Suprapubic skin (tissue), 4 donors: ENCODE measurements around the gene GJB6. TPM values are rescaled to one million over a fixed set of nuclear protein-coding genes. Genes with fewer than 3 reads are reported as not detected.

Experiments used
- DNase-seq, 2 donors: peaks; one replicate each; pipeline ENCODE4 v3.0.0-alpha.2; 2019; ENCODE audit warnings: low spot score in 2 of 2
- H3K27ac ChIP-seq: fragments of 200-600 bp; sonication (generic); one replicate; pipeline ENCODE4 v1.5.1; 2019
- H3K27me3 ChIP-seq: fragments of 200-600 bp; sonication (generic); one replicate; pipeline ENCODE4 v1.5.1; 2019
- H3K36me3 ChIP-seq: fragments of 200-600 bp; sonication (generic); one replicate; pipeline ENCODE4 v1.5.1; 2019
- H3K4me1 ChIP-seq: fragments of 200-600 bp; sonication (generic); one replicate; pipeline ENCODE4 v1.5.1; 2019
- H3K4me3 ChIP-seq: fragments of 200-600 bp; sonication (generic); one replicate; pipeline ENCODE4 v1.5.1; 2019; ENCODE audit warnings: mild to moderate bottlenecking
- H3K9me3 ChIP-seq: fragments of 200-600 bp; sonication (generic); one replicate; pipeline ENCODE4 v1.5.1; 2019
- CTCF ChIP-seq, 2 donors: fragments of 200-600 bp in 1 of 2; fragments of 450-650 bp in 1 of 2; sonication (generic) in 1 of 2; IDR thresholded peaks; one replicate each; pipeline ENCODE4 v1.5.1; 2016 to 2019; ENCODE audit warnings: antibody characterized with exemption in 2 of 2, mild to moderate bottlenecking in 1 of 2, moderate library complexity in 1 of 2
- EP300 ChIP-seq: sonication (generic); formaldehyde crosslinking; IDR thresholded peaks from one replicate; pipeline ENCODE4 v1.6.1; 2017; ENCODE audit warnings: antibody characterized with exemption
- POLR2A ChIP-seq, 2 donors: fragments of 450-650 bp; IDR thresholded peaks; one replicate each; pipeline ENCODE4 v1.6.1; 2017; ENCODE audit warnings: antibody characterized with exemption in 2 of 2, mild to moderate bottlenecking in 2 of 2, moderate library complexity in 2 of 2
- POLR2AphosphoS5 ChIP-seq, 3 donors: sonication (generic); formaldehyde crosslinking; IDR thresholded peaks; one replicate each; pipeline ENCODE4 v1.6.1; 2017; ENCODE audit warnings: antibody characterized with exemption in 3 of 3
- WGBS: methylation state at CpG from one replicate; pipeline ENCODE4 v1.1.5; 2018; 5-methylcytosine and 5-hydroxymethylcytosine counted together
- total RNA-seq, 4 donors: library from RNA; depleted of rRNA; stranded (reverse); fragments of >200 nt; gene quantifications; one replicate each; pipeline ENCODE4 v1.1.0, GENCODE V29; 2016

The GJB6 gene
- total RNA-seq, 4 donors from 2014 or later, result 32.4 to 128 (median 68.0) TPM

GRCh38 chr13:20271441-20271840 lies 39.3 kb upstream of the GJB6 start:
- H3K9me3 ChIP-seq, result no peaks in the 10 kb centered on the region
- TF ChIP-seq CTCF (IDR thresholded peaks at IDR 0.05) (no peak), EP300 (no peak), POLR2AphosphoS5 (IDR thresholded peaks at IDR 0.05) (no peak), POLR2A (IDR thresholded peaks at IDR 0.05) (no peak)
- H3K4me1 ChIP-seq, result peaks cover 17% of the 10 kb centered on the region
- WGBS, result 83% methylated on average over 4 of the region's 4 CpGs
- H3K4me3 ChIP-seq, result no peak overlapping the region
- peaks cover 2% of the 10 kb centered on the region for H3K27me3 ChIP-seq
- no peak overlapping the region for H3K27ac ChIP-seq
- DNase-seq, result no peak
- no peaks in the 10 kb centered on the region for H3K36me3 ChIP-seq

- Histone ChIP-seq H3K9me3 (no peaks in the 10 kb centered on the region), H3K4me3 (no peak overlapping the region), H3K36me3 (no peaks in the 10 kb centered on the region), H3K4me1 (peaks cover 16% of the 10 kb centered on the region), H3K27me3 (peaks cover 2% of the 10 kb centered on the region), H3K27ac (no peak overlapping the region)
- WGBS, result 31% methylated on average over 9 of the region's 9 CpGs
- DNase-seq, result no peak
- TF ChIP-seq POLR2AphosphoS5 (IDR thresholded peaks at IDR 0.05) (no peak), EP300 (no peak)
Observed at GRCh38 chr13:20270163-20270865, 38.2 kb upstream of the GJB6 start.

- TF ChIP-seq EP300, result no peak
- no peak for TF ChIP-seq CTCF (IDR thresholded peaks at IDR 0.05)
- TF ChIP-seq POLR2AphosphoS5 (IDR thresholded peaks at IDR 0.05), result no peak
- no peak for TF ChIP-seq POLR2A (IDR thresholded peaks at IDR 0.05)
- DNase-seq, result no peak
- WGBS, result 81% methylated on average over 9 of the region's 9 CpGs
- Histone ChIP-seq H3K27me3 (no peaks in the 10 kb centered on the region), H3K4me3 (no peak overlapping the region), H3K4me1 (no peaks in the 10 kb centered on the region), H3K36me3 (no peaks in the 10 kb centered on the region), H3K27ac (no peak overlapping the region), H3K9me3 (no peaks in the 10 kb centered on the region)
Observed at GRCh38 chr13:20264271-20265018, 32.3 kb upstream of the GJB6 start.

- no peaks in the 10 kb centered on the region for H3K4me1 ChIP-seq
- no peak overlapping the region for H3K4me3 ChIP-seq
- WGBS, result 89% methylated on average over 8 of the region's 8 CpGs
- H3K27ac ChIP-seq, result no peak overlapping the region
- no peak for TF ChIP-seq POLR2A (IDR thresholded peaks at IDR 0.05)
- TF ChIP-seq EP300, result no peak
- TF ChIP-seq CTCF (IDR thresholded peaks at IDR 0.05), result no peak
- no peak for TF ChIP-seq POLR2AphosphoS5 (IDR thresholded peaks at IDR 0.05)
- H3K27me3 ChIP-seq, result no peaks in the 10 kb centered on the region
- no peak for DNase-seq
- no peaks in the 10 kb centered on the region for H3K9me3 ChIP-seq
- H3K36me3 ChIP-seq, result no peaks in the 10 kb centered on the region
Observed at GRCh38 chr13:20263393-20264044, 31.4 kb upstream of the GJB6 start.

GRCh38 chr13:20258963-20259288 lies 26.8 kb upstream of the GJB6 start:
- Histone ChIP-seq H3K27me3 (no peaks in the 10 kb centered on the region), H3K4me3 (peak overlapping the region; percentile 24), H3K4me1 (no peaks in the 10 kb centered on the region), H3K9me3 (no peaks in the 10 kb centered on the region), H3K36me3 (no peaks in the 10 kb centered on the region), H3K27ac (no peak overlapping the region)
- TF ChIP-seq POLR2A (IDR thresholded peaks at IDR 0.05) (no peak), CTCF (IDR thresholded peaks at IDR 0.05) (no peak), POLR2AphosphoS5 (IDR thresholded peaks at IDR 0.05) (no peak), EP300 (no peak)
- 57% methylated on average over 4 of the region's 4 CpGs for WGBS
- no peak for DNase-seq
